ENCODE measurements around the gene MMP14. TPM values are rescaled to one million over a fixed set of nuclear protein-coding genes. Genes with fewer than 3 reads are reported as not detected.
"Not testable (repeated sequence)": the region's sequence is repeated elsewhere in the genome, so short reads cannot be mapped to it uniquely, and the experiment has no call there.

MMP14 gene
- total RNA-seq, 1 donor from 2014 or later: 490 TPM

- no peak for TF ChIP-seq CTCF (IDR thresholded peaks at IDR 0.05)
- H3K27me3 Mint-ChIP-seq (ENCODE audit: unreplicated experiment): no peaks in the 10 kb centered on the region
- no peak for DNase-seq (ENCODE audit: extremely low spot score, unreplicated experiment)
- H3K36me3 Mint-ChIP-seq (ENCODE audit: unreplicated experiment): peaks cover 25% of the 10 kb centered on the region
- no peaks in the 10 kb centered on the region for H3K9me3 Mint-ChIP-seq (ENCODE audit: unreplicated experiment)
- H3K4me3 Mint-ChIP-seq (ENCODE audit: unreplicated experiment): no peak overlapping the region
- H3K4me1 Mint-ChIP-seq (ENCODE audit: unreplicated experiment): peaks cover 78% of the 10 kb centered on the region
- peak overlapping the region; percentile 96 for H3K27ac Mint-ChIP-seq (ENCODE audit: unreplicated experiment)
These were observed 12.9 kb downstream of the MMP14 start for GRCh38 chr14:22849212-22849819.

- no peak for DNase-seq (ENCODE audit: extremely low spot score, unreplicated experiment)
- Mint-ChIP-seq H3K27ac (ENCODE audit: unreplicated experiment) (peak overlapping the region; percentile 85), H3K4me1 (ENCODE audit: unreplicated experiment) (peaks cover 65% of the 10 kb centered on the region)
These were observed 14.8 kb downstream of the MMP14 start for GRCh38 chr14:22850944-22851764.

GRCh38 chr14:22852178-22852577 is 15.8 kb downstream of the MMP14 start:
- H3K27me3 Mint-ChIP-seq (ENCODE audit: unreplicated experiment); H3K4me3 Mint-ChIP-seq (ENCODE audit: unreplicated experiment); H3K27ac Mint-ChIP-seq (ENCODE audit: unreplicated experiment); H3K9me3 Mint-ChIP-seq (ENCODE audit: unreplicated experiment); H3K36me3 Mint-ChIP-seq (ENCODE audit: unreplicated experiment); DNase-seq (ENCODE audit: extremely low spot score, unreplicated experiment): not testable (repeated sequence)
- peaks cover 56% of the 10 kb centered on the region for H3K4me1 Mint-ChIP-seq (ENCODE audit: unreplicated experiment)

More at GRCh38 chr14:22850944-22851764, 14.8 kb downstream of the MMP14 start:
- Mint-ChIP-seq H3K4me3 (ENCODE audit: unreplicated experiment) (no peak overlapping the region), H3K9me3 (ENCODE audit: unreplicated experiment) (no peaks in the 10 kb centered on the region), H3K36me3 (ENCODE audit: unreplicated experiment) (peaks cover 11% of the 10 kb centered on the region), H3K27me3 (ENCODE audit: unreplicated experiment) (no peaks in the 10 kb centered on the region)
- TF ChIP-seq CTCF (IDR thresholded peaks at IDR 0.05): no peak

GRCh38 chr14:22852599-22852939 is 16.2 kb downstream of the MMP14 start:
- no peak for TF ChIP-seq CTCF (IDR thresholded peaks at IDR 0.05)
- DNase-seq (ENCODE audit: extremely low spot score, unreplicated experiment): no peak
- peak overlapping the region; percentile 78 for H3K27ac Mint-ChIP-seq (ENCODE audit: unreplicated experiment)
- H3K27me3 Mint-ChIP-seq (ENCODE audit: unreplicated experiment): no peaks in the 10 kb centered on the region
- H3K36me3 Mint-ChIP-seq (ENCODE audit: unreplicated experiment): peaks cover 5% of the 10 kb centered on the region
- no peaks in the 10 kb centered on the region for H3K9me3 Mint-ChIP-seq (ENCODE audit: unreplicated experiment)
- H3K4me3 Mint-ChIP-seq (ENCODE audit: unreplicated experiment): no peak overlapping the region
- H3K4me1 Mint-ChIP-seq (ENCODE audit: unreplicated experiment): peaks cover 53% of the 10 kb centered on the region

- peak; percentile 87 for TF ChIP-seq CTCF (IDR thresholded peaks at IDR 0.05)
- no peaks in the 10 kb centered on the region for H3K9me3 Mint-ChIP-seq (ENCODE audit: unreplicated experiment)
- H3K4me1 Mint-ChIP-seq (ENCODE audit: unreplicated experiment): peaks cover 50% of the 10 kb centered on the region
- peak overlapping the region; percentile 68 for H3K4me3 Mint-ChIP-seq (ENCODE audit: unreplicated experiment)
- DNase-seq (ENCODE audit: extremely low spot score, unreplicated experiment): peak; percentile 97
- peak overlapping the region; percentile 78 for H3K27ac Mint-ChIP-seq (ENCODE audit: unreplicated experiment)
- H3K27me3 Mint-ChIP-seq (ENCODE audit: unreplicated experiment): no peaks in the 10 kb centered on the region
- no peaks in the 10 kb centered on the region for H3K36me3 Mint-ChIP-seq (ENCODE audit: unreplicated experiment)
These were observed 16.8 kb downstream of the MMP14 start for GRCh38 chr14:22852940-22853767.

- not testable (repeated sequence) for H3K27ac Mint-ChIP-seq (ENCODE audit: unreplicated experiment); H3K36me3 Mint-ChIP-seq (ENCODE audit: unreplicated experiment); DNase-seq (ENCODE audit: extremely low spot score, unreplicated experiment); H3K9me3 Mint-ChIP-seq (ENCODE audit: unreplicated experiment); H3K4me3 Mint-ChIP-seq (ENCODE audit: unreplicated experiment); H3K27me3 Mint-ChIP-seq (ENCODE audit: unreplicated experiment)
- peaks cover 45% of the 10 kb centered on the region for H3K4me1 Mint-ChIP-seq (ENCODE audit: unreplicated experiment)
These were observed 17.9 kb downstream of the MMP14 start for GRCh38 chr14:22854296-22854695.
